Small intestine (tissue), 7 donors: ENCODE measurements around the gene FBN1. TPM values are rescaled to one million over a fixed set of nuclear protein-coding genes. Genes with fewer than 3 reads are reported as not detected.

Source experiments
- DNase-seq, 2 donors: peaks; one replicate each; pipeline versions ENCODE4 v3.0.0 to v3.0.0-alpha.2; 2013
- FAIRE-seq: peaks from 2 replicates; lab custom pipeline; 2012; peaks lifted over from hg19 to GRCh38; lab: Jason Lieb, UNC
- H3K27ac ChIP-seq, 3 donors: one replicate each; pipeline ENCODE4 v1.5.1; 2013; ENCODE audit warnings: low read length in 2 of 3, mild to moderate bottlenecking in 2 of 3, control low read depth in 1 of 3, inconsistent platforms in 1 of 3, low read depth in 1 of 3, moderate library complexity in 1 of 3
- H3K27me3 ChIP-seq, 3 donors: one replicate each; pipeline ENCODE4 v1.6.1; 2013; ENCODE audit warnings: low read length in 3 of 3, inconsistent platforms in 1 of 3; ENCODE audit not compliant: control insufficient read depth in 3 of 3, insufficient read depth in 3 of 3
- H3K36me3 ChIP-seq, 3 donors: one replicate each; pipeline ENCODE4 v1.6.1; 2013; ENCODE audit warnings: low read length in 3 of 3, inconsistent platforms in 1 of 3, low read depth in 1 of 3, mild to moderate bottlenecking in 1 of 3, moderate library complexity in 1 of 3; ENCODE audit not compliant: control insufficient read depth in 3 of 3, insufficient read depth in 2 of 3
- H3K4me1 ChIP-seq, 3 donors: one replicate each; pipeline ENCODE4 v1.6.1; 2013; ENCODE audit warnings: low read length in 2 of 3, inconsistent platforms in 1 of 3, low read depth in 1 of 3, mild to moderate bottlenecking in 1 of 3, moderate library complexity in 1 of 3; ENCODE audit not compliant: control insufficient read depth in 3 of 3, insufficient read depth in 2 of 3
- H3K4me3 ChIP-seq, 3 donors: one replicate each; pipeline ENCODE4 v1.5.1; 2013; ENCODE audit warnings: low read length in 3 of 3, control low read depth in 1 of 3, inconsistent platforms in 1 of 3, low read depth in 1 of 3, mild to moderate bottlenecking in 1 of 3, moderate library complexity in 1 of 3
- H3K9me3 ChIP-seq, 2 donors: one replicate each; pipeline ENCODE4 v1.6.1; 2013; ENCODE audit warnings: low read depth in 1 of 2, low read length in 1 of 2; ENCODE audit not compliant: control insufficient read depth in 2 of 2, insufficient read depth in 1 of 2
- WGBS, 3 donors: extraction: QIAGEN DNeasy Blood & Tissue Kit; methylation state at CpG; one replicate each; pipeline ENCODE4 v1.1.7; 2013; 5-methylcytosine and 5-hydroxymethylcytosine counted together
- polyA plus RNA-seq, 4 donors: library from polyadenylated mRNA; stranded (reverse) in 3 of 4; unstranded in 1 of 4; fragments of 200-250 nt in 3 of 4; fragments of 120-200 nt in 1 of 4; gene quantifications; one replicate each; pipeline versions ENCODE4 v1.2.1 to v1.2.3, GENCODE V29; 2013
- donor health status: healthy with polysubstance abuse.
- donor health status: control.
- donor health status: control.
- donor health status: Bipolar disorder and iron deficiency.
- donor health status: healthy.

FBN1 gene
- polyA plus RNA-seq, 4 donors, result 1.1 to 33.9 (median 11.3) TPM

DNA sequence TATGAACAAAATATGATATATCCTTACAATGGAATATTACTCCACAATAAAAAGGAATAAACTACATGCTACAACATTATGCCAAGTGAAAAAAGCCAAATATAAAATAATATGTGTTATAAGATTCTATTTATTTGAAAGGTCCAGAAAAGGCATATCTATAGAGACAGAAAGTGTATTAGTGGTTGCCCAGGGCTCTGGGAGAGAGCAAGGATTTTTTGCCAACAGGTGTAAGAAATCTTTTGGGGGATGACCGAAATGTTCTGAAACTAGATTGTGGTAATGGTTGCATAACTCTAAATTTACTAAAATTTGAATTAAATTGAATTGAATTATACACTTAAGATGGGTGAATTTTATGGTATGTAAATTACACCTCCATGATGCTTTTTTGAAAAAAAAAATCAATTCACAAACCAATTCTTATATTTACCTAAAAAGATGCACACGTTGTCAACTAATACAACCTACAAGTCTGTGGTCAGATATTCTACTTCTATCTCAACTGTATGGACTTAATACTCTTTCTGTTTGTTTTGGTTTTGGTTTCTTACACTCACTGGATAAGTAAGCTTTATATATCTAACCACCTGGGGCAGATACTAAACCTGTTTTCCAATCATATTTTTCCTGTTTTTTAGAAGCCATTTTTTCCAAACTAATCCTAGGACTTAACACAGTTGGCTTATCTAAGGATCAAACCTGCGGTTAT, 75.8 kb downstream of the FBN1 start:
- H3K4me1 ChIP-seq, result no peaks in the 10 kb centered on the region
- H3K4me3 ChIP-seq, result no peak overlapping the region
- 61 to 74% (median 71%) methylated on average over 3 of the region's 3 CpGs for WGBS, 3 donors
- no peaks in the 10 kb centered on the region for H3K27me3 ChIP-seq
- H3K9me3 ChIP-seq, result no peaks in the 10 kb centered on the region
- H3K27ac ChIP-seq, result no peak overlapping the region
- FAIRE-seq, result peak; percentile 44
- DNase-seq, result no peak
- H3K36me3 ChIP-seq, result no peaks in the 10 kb centered on the region

DNA sequence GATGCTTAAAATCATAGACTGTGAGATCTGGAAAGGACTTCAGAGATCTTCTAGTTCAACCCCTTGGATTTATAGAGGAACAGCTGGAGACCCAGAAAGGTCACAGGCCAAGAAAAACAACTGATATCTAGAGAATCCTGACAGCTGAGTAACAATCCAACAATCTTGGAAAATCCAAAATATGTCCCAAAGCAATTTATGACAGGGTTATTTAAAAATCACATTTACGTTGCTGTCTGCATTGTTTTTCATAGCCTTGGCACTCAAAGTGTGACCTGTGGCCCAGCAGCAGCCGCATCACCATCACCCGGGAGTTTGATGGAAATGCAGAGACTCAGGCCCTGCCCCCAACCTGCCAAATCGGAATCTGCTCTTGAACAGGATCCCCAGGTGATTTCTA, 78.8 kb downstream of the FBN1 start:
- Histone ChIP-seq H3K4me1 (peaks cover 0 to 4% (median 0%) of the 10 kb centered on the region in 3 donors), H3K27me3 (no peaks in the 10 kb centered on the region), H3K9me3 (no peaks in the 10 kb centered on the region), H3K4me3 (no peak overlapping the region), H3K36me3 (no peaks in the 10 kb centered on the region), H3K27ac (peak overlapping the region in 1 of 3 donors; percentile 18)
- FAIRE-seq (no peak), DNase-seq (no peak)
- 59 to 63% (median 62%) methylated on average over 4 of the region's 4 CpGs for WGBS, 3 donors

DNA sequence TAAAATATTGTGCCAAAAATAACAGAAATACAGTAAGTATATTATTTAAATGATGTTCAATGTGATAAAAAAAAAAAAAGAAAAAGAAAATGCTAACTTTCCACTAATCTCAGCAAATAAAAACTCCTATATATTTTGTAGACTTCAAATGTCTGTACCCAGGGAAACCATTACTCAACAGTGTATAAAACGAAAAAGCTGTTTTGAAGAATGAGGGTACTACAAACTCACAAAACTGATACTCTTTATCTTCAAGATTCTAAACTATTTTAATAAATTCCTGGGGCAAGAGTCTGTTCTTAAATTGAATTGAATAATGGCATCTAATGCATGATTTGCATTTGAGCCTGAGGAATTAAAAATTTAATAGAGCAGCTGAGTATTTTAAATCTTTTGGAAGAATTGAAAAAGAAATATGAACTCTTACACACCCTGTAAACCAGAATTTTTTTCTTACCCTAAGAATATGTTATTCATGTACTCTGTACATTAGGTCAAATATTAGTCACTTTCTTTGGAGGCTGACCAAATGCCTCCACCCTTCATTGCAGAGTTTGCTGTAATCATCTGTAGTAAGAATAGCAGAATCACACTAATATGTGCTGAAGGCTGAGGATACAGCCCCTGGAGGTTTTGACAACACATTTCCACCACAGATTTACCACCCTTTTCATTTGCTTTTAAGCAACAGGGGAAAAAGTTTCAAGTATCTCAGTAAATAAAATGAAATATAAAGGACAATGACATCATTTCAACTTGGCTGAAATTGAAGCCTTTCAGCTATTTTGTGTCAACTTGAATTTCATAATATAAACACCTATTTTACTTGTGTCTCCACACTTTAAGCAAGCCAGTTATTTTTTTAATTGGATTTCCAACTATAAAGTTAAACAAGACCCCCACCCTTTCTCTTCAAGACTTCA, 79.7 kb downstream of the FBN1 start:
- Histone ChIP-seq H3K4me3 (no peak overlapping the region), H3K27ac (no peak overlapping the region), H3K27me3 (no peaks in the 10 kb centered on the region), H3K4me1 (peaks cover 0 to 4% (median 0%) of the 10 kb centered on the region in 3 donors), H3K9me3 (no peaks in the 10 kb centered on the region), H3K36me3 (no peaks in the 10 kb centered on the region)
- WGBS, 3 donors, result 65 to 78% (median 71%) methylated on average over 1 of the region's 1 CpG
- FAIRE-seq (no peak), DNase-seq (no peak)

DNA sequence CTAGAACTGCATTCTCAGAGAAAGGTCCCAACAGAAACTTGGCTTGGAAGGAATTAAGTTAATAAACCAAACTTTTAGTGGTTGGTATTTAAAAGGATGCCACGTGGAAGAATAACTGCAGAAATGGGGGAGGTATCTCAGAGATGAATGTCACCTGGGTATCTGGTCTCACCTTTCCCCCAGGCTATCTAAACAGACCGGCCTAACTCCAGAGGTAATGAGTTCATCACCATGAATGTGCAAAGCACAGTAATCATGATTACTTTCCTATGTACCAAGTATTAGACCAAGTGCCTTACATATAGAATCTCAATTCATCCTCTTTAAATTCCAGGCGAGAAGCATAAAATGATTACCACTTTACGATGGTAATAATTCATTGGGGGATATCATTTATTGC, 80.8 kb downstream of the FBN1 start:
- Histone ChIP-seq H3K27me3 (no peaks in the 10 kb centered on the region), H3K4me1 (peaks cover 0 to 4% (median 0%) of the 10 kb centered on the region in 3 donors), H3K9me3 (no peaks in the 10 kb centered on the region), H3K36me3 (no peaks in the 10 kb centered on the region), H3K4me3 (no peak overlapping the region), H3K27ac (no peak overlapping the region)
- FAIRE-seq (no peak), DNase-seq (no peak)
- WGBS, 3 donors, result 41 to 69% (median 43%) methylated on average over 4 of the region's 4 CpGs

- Histone ChIP-seq H3K4me1 (peaks cover 0 to 4% (median 0%) of the 10 kb centered on the region in 3 donors), H3K27ac (no peak overlapping the region), H3K9me3 (no peaks in the 10 kb centered on the region), H3K4me3 (no peak overlapping the region), H3K36me3 (no peaks in the 10 kb centered on the region), H3K27me3 (no peaks in the 10 kb centered on the region)
- DNase-seq (no peak), FAIRE-seq (no peak)
- 39 to 69% (median 47%) methylated on average over 3 of the region's 3 CpGs for WGBS, 3 donors
These were observed 81.6 kb downstream of the FBN1 start for GRCh38 chr15:48563934-48564333.

DNA sequence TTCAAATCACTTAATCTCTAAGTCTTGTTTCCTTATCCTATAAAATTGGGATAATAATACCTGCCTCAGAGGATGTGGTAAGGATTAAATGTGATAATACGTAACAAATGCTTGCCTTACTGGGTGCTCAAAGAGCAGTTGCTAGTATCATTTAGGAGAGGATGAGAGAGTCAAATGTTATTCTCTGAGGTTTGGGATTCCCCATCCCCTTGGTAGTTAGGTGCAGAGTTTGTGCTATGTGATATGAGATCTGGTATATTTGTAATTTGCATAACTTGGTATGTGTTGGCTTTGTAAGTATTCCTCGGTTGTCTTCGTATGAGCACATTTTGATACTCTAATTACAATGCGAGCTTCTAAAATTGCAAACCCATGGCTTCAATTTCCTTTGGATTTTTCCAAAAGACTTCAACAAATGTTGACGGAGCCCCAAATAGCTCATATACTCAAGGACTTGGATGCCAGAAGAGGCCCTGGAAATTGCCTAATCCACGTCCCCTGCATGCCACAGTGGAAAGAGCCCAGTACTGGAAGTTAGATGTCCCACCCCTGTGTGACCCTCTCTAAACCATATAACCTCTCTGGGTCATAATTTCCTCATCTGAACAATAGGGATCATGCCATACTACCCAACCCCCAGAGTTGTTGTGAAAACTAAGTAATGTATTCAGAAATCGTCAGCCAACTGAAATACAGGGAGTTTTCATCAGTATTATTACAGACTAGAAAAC, 85.0 kb downstream of the FBN1 start:
- H3K27me3 ChIP-seq, result no peaks in the 10 kb centered on the region
- H3K9me3 ChIP-seq, result no peaks in the 10 kb centered on the region
- FAIRE-seq, result no peak
- no peak overlapping the region for H3K27ac ChIP-seq
- no peak for DNase-seq
- no peak overlapping the region for H3K4me3 ChIP-seq
- H3K36me3 ChIP-seq, result no peaks in the 10 kb centered on the region
- 80 to 91% (median 83%) methylated on average over 7 of the region's 7 CpGs for WGBS, 3 donors
- peaks cover 0 to 4% (median 0%) of the 10 kb centered on the region in 3 donors for H3K4me1 ChIP-seq

GRCh38 chr15:48559285-48559684, 86.2 kb downstream of the FBN1 start:
- no peaks in the 10 kb centered on the region for H3K9me3 ChIP-seq
- H3K36me3 ChIP-seq, result no peaks in the 10 kb centered on the region
- H3K27me3 ChIP-seq, result no peaks in the 10 kb centered on the region
- H3K4me3 ChIP-seq, result no peak overlapping the region
- WGBS, 3 donors, result 48 to 58% (median 55%) methylated on average over 5 of the region's 5 CpGs
- FAIRE-seq (no peak), DNase-seq (no peak)
- peaks cover 0 to 4% (median 0%) of the 10 kb centered on the region in 3 donors for H3K4me1 ChIP-seq
- peak overlapping the region in 1 of 3 donors; percentile 39 for H3K27ac ChIP-seq

DNA sequence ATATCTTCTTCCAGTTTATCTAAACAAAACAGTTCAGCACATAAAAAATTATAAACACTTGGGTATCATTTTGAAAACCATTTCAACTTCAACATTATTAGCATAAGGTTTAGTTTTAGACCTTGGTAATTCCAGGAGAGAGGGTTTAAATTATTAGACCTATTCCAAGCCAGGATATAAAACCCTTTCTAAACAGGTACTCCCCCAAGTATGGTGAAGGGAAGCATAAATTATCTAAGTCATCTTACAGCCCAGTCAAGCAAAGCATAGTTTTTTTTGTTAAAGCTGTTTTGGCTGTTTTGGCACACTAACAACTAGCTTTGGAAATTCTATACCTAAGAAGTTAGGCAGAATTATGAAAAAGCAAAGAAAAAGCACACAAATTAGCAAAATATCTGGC, 87.3 kb downstream of the FBN1 start:
- no peaks in the 10 kb centered on the region for H3K36me3 ChIP-seq
- H3K27ac ChIP-seq, result no peak overlapping the region
- H3K9me3 ChIP-seq, result no peaks in the 10 kb centered on the region
- no peak overlapping the region for H3K4me3 ChIP-seq
- H3K4me1 ChIP-seq, result no peaks in the 10 kb centered on the region
- FAIRE-seq (no peak), DNase-seq (no peak)
- H3K27me3 ChIP-seq, result no peaks in the 10 kb centered on the region
